Spleen (tissue), 7 donors: ENCODE results near the gene PKHD1.

Experiments used
- CTCF ChIP-seq, 11 experiments: fragments of 200-600 bp in 7 of 11; fragments of 450-650 bp in 4 of 11; sonication (generic) in 4 of 11; IDR thresholded peaks in 8 of 11; conservative IDR thresholded peaks in 3 of 11; 1 replicate in 7 of 11; 2 replicates in 4 of 11; pipeline versions ENCODE4 v1.4.0 to v1.8.0; 2016 to 2021; ENCODE audit warnings: antibody characterized with exemption in 11 of 11, inconsistent platforms in 4 of 11, mild to moderate bottlenecking in 1 of 11
- POLR2A ChIP-seq, 3 donors: fragments of 450-650 bp; IDR thresholded peaks; one replicate each; pipeline ENCODE4 v1.5.1; 2017; ENCODE audit warnings: antibody characterized with exemption in 3 of 3, mild to moderate bottlenecking in 1 of 3
- POLR2AphosphoS5 ChIP-seq, 3 donors: sonication (generic); formaldehyde crosslinking; IDR thresholded peaks; one replicate each; pipeline ENCODE4 v1.5.1; 2017; ENCODE audit warnings: antibody characterized with exemption in 3 of 3
- donor health status: DM: no; HTN: no; CAD: no; lungs with moderate emphysema.
- donor health status: DM: no; HTN: no; CAD: no.
- donor health status: DM: no; HTN: no; CAD: no.

- TF ChIP-seq CTCF (IDR thresholded peaks at IDR 0.05 in 8 of 11, conservative IDR thresholded peaks at IDR 0.05 in 3 of 11) (no peak), POLR2A (IDR thresholded peaks at IDR 0.05) (no peak), POLR2AphosphoS5 (IDR thresholded peaks at IDR 0.05) (no peak)
Measured at GRCh38 chr6:51585264-51585663, 502.1 kb downstream of the PKHD1 start.
